Vagina (tissue), 2 donors: ENCODE results near the gene RNF187. TPM values are rescaled to one million over a fixed set of nuclear protein-coding genes. Genes with fewer than 3 reads are reported as not detected.

ENCODE experiments used
- DNase-seq, 2 donors: peaks; one replicate each; pipeline ENCODE4 v3.0.0-alpha.2; 2017; ENCODE audit errors: extremely low spot score in 2 of 2
- H3K27ac ChIP-seq: fragments of 200-600 bp; sonication (generic); one replicate; pipeline ENCODE4 v1.5.1; 2019
- H3K27me3 ChIP-seq: fragments of 200-600 bp; sonication (generic); one replicate; pipeline ENCODE4 v1.5.1; 2019
- H3K36me3 ChIP-seq, 2 donors: fragments of 200-600 bp; sonication (generic); one replicate each; pipeline ENCODE4 v1.5.1; 2017 to 2019
- H3K4me1 ChIP-seq: fragments of 200-600 bp; sonication (generic); one replicate; pipeline ENCODE4 v1.5.1; 2019
- H3K4me3 ChIP-seq, 2 donors: fragments of 200-600 bp; sonication (generic); 1 replicate in 1 of 2; 2 replicates in 1 of 2; pipeline ENCODE4 v1.5.1; 2016 to 2019
- H3K9me3 ChIP-seq: fragments of 200-600 bp; sonication (generic); one replicate; pipeline ENCODE4 v1.5.1; 2019
- CTCF ChIP-seq, 3 experiments: fragments of 450-650 bp in 2 of 3; fragments of 200-600 bp in 1 of 3; sonication (generic) in 1 of 3; IDR thresholded peaks; one replicate each; pipeline ENCODE4 v1.5.1; 2017 to 2019; ENCODE audit warnings: antibody characterized with exemption in 3 of 3, mild to moderate bottlenecking in 2 of 3, moderate library complexity in 2 of 3
- POLR2A ChIP-seq, 2 donors: fragments of 450-650 bp; IDR thresholded peaks; one replicate each; pipeline ENCODE4 v1.6.1; 2017; ENCODE audit warnings: antibody characterized with exemption in 2 of 2, mild to moderate bottlenecking in 2 of 2, moderate library complexity in 2 of 2
- POLR2AphosphoS5 ChIP-seq, 2 donors: sonication (generic); formaldehyde crosslinking; IDR thresholded peaks; one replicate each; pipeline ENCODE4 v1.9.0; 2017; ENCODE audit warnings: antibody characterized with exemption in 2 of 2, mild to moderate bottlenecking in 2 of 2, low read depth in 1 of 2; ENCODE audit not compliant: insufficient read depth in 1 of 2
- intact Hi-C: fragments of 100-400 bp; cut with DNase I; formaldehyde crosslinking; loops from one replicate; pipeline ENCODE4 v1.15.1; 2023
- total RNA-seq: library from RNA; depleted of rRNA; stranded (reverse); fragments of >200 nt; gene quantifications from one replicate; pipeline ENCODE4 v1.2.3, GENCODE V29; 2016

The RNF187 gene
- total RNA-seq, 1 donor from 2014 or later = 36.8 TPM

GRCh38 chr1:228540161-228540917, 53.2 kb downstream of the RNF187 start:
- Histone ChIP-seq H3K9me3 (no peaks in the 10 kb centered on the region), H3K27me3 (no peaks in the 10 kb centered on the region), H3K27ac (no peak overlapping the region), H3K4me3 (no peak overlapping the region), H3K4me1 (no peaks in the 10 kb centered on the region), H3K36me3 (no peaks in the 10 kb centered on the region)
- intact Hi-C loops = no loop called here
- DNase-seq = no peak
- TF ChIP-seq CTCF (IDR thresholded peaks at IDR 0.05) (no peak), POLR2A (IDR thresholded peaks at IDR 0.05) (no peak), POLR2AphosphoS5 (IDR thresholded peaks at IDR 0.05; ENCODE audit: insufficient read depth in 1 of 2, low read depth in 1 of 2) (no peak)

GRCh38 chr1:228541725-228542124, 54.5 kb downstream of the RNF187 start:
- DNase-seq = no peak
- H3K36me3 ChIP-seq = no peaks in the 10 kb centered on the region
- H3K9me3 ChIP-seq = no peaks in the 10 kb centered on the region
- H3K4me3 ChIP-seq = no peak overlapping the region
- TF ChIP-seq POLR2A (IDR thresholded peaks at IDR 0.05) (no peak), CTCF (IDR thresholded peaks at IDR 0.05) (no peak)
- no peaks in the 10 kb centered on the region for H3K4me1 ChIP-seq
- H3K27me3 ChIP-seq = no peaks in the 10 kb centered on the region
- intact Hi-C loops = no loop called here
- H3K27ac ChIP-seq = no peak overlapping the region

GRCh38 chr1:228542376-228542775, 55.2 kb downstream of the RNF187 start:
- no peaks in the 10 kb centered on the region for H3K36me3 ChIP-seq
- no peak for TF ChIP-seq POLR2AphosphoS5 (IDR thresholded peaks at IDR 0.05; ENCODE audit: insufficient read depth in 1 of 2, low read depth in 1 of 2)
- TF ChIP-seq CTCF (IDR thresholded peaks at IDR 0.05) = no peak
- TF ChIP-seq POLR2A (IDR thresholded peaks at IDR 0.05) = no peak
- H3K4me1 ChIP-seq = no peaks in the 10 kb centered on the region
- no peak for DNase-seq
- no peak overlapping the region for H3K4me3 ChIP-seq
- H3K9me3 ChIP-seq = no peaks in the 10 kb centered on the region
- H3K27ac ChIP-seq = no peak overlapping the region
- intact Hi-C loops = no loop called here
- H3K27me3 ChIP-seq = no peaks in the 10 kb centered on the region

- no peaks in the 10 kb centered on the region for H3K27me3 ChIP-seq
Measured at GRCh38 chr1:228542981-228543380, 55.8 kb downstream of the RNF187 start.

More at GRCh38 chr1:228542981-228543380, 55.8 kb downstream of the RNF187 start:
- Histone ChIP-seq H3K27ac (no peak overlapping the region), H3K4me3 (no peak overlapping the region), H3K36me3 (no peaks in the 10 kb centered on the region), H3K9me3 (no peaks in the 10 kb centered on the region), H3K4me1 (no peaks in the 10 kb centered on the region)
- DNase-seq = no peak
- TF ChIP-seq POLR2AphosphoS5 (IDR thresholded peaks at IDR 0.05; ENCODE audit: insufficient read depth in 1 of 2, low read depth in 1 of 2) (no peak), CTCF (IDR thresholded peaks at IDR 0.05) (no peak), POLR2A (IDR thresholded peaks at IDR 0.05) (no peak)
- intact Hi-C loops = no loop called here
